Adrenal gland (tissue), 12 donors: ENCODE results near the gene EOGT. TPM values are rescaled to one million over a fixed set of nuclear protein-coding genes. Genes with fewer than 3 reads are reported as not detected.

Source experiments
- DNase-seq, 7 donors: peaks; one replicate each; pipeline ENCODE4 v3.0.0-alpha.2; 2019 to 2020
- H3K27ac ChIP-seq, 5 donors: fragments of 200-600 bp; sonication (generic) in 4 of 5; 1 replicate in 3 of 5; 2 replicates in 2 of 5; pipeline versions ENCODE4 v1.5.1 to v1.8.0; 2016 to 2020; ENCODE audit warnings: mild to moderate bottlenecking in 1 of 5
- H3K27me3 ChIP-seq: fragments of 200-600 bp; 2 replicates; pipeline ENCODE4 v1.8.0; 2021
- H3K36me3 ChIP-seq, 2 donors: fragments of 200-600 bp; replicated peaks in 1 of 2; 1 replicate in 1 of 2; 2 replicates in 1 of 2; pipeline versions ENCODE4 v1.5.1 to v1.8.0; 2018 to 2022
- H3K4me1 ChIP-seq, 2 donors: fragments of 200-600 bp; replicated peaks in 1 of 2; 1 replicate in 1 of 2; 2 replicates in 1 of 2; pipeline versions ENCODE4 v1.5.1 to v1.8.0; 2018 to 2021
- H3K4me3 ChIP-seq, 4 donors: fragments of 200-600 bp; sonication (generic) in 3 of 4; one replicate each; pipeline ENCODE4 v1.5.1; 2016 to 2018
- H3K9me3 ChIP-seq, 3 donors: fragments of 200-600 bp; sonication (generic) in 1 of 3; replicated peaks in 1 of 3; 1 replicate in 2 of 3; 2 replicates in 1 of 3; pipeline versions ENCODE4 v1.5.1 to v1.8.0; 2016 to 2021
- POLR2A ChIP-seq, 2 donors: fragments of 450-650 bp; IDR thresholded peaks; one replicate each; pipeline ENCODE4 v1.6.1; 2017; ENCODE audit warnings: antibody characterized with exemption in 2 of 2, mild to moderate bottlenecking in 2 of 2, moderate library complexity in 1 of 2
- WGBS, 4 donors: extraction: QIAGEN DNeasy Blood & Tissue Kit in 2 of 4; methylation state at CpG; one replicate each; pipeline versions ENCODE4 v1.1.5 to v1.1.7; 2013 to 2017; 5-methylcytosine and 5-hydroxymethylcytosine counted together
- intact Hi-C, 2 donors: fragments of 100-400 bp; cut with DNase I; formaldehyde crosslinking; loops; one replicate each; pipeline versions ENCODE4 v1.14.1 to v1.15.0; 2022 to 2023
- polyA plus RNA-seq, 3 donors: library from polyadenylated mRNA; stranded (reverse); fragments of 200-250 nt in 2 of 3; fragments of 350-450 nt in 1 of 3; fragmentation: Illumina TruSeq in 1 of 3; extraction: RNeasy Lipid Tissue Mini Kit (QIAGEN cat#74804) in 1 of 3; gene quantifications; one replicate each; pipeline ENCODE4 v1.2.3, GENCODE V29; 2013 to 2014
- total RNA-seq, 9 donors: library from RNA; depleted of rRNA in 4 of 9; stranded (reverse); fragments of >200 nt in 4 of 9; fragments of 120-200 nt in 1 of 9; fragmentation: NEBNext Ultra II Directional in 1 of 9; extraction: Animal tissue kit (Norgen Biotek cat#: 25700) in 1 of 9; gene quantifications; one replicate each; pipeline versions ENCODE4 v1.1.0 to v1.2.4, GENCODE V29; 2013 to 2023
- TF ChIP-seq, protein P1 (sequence below), 6 experiments: fragments of 450-650 bp in 4 of 6; fragments of 200-600 bp in 2 of 6; sonication (generic) in 1 of 6; IDR thresholded peaks; 1 replicate in 5 of 6; 2 replicates in 1 of 6; pipeline versions ENCODE4 v1.5.1 to v1.8.0; 2016 to 2021; ENCODE audit warnings: antibody characterized with exemption in 6 of 6, mild to moderate bottlenecking in 2 of 6, moderate library complexity in 1 of 6
- donor health status: healthy with polysubstance abuse.
- donor health status: Bipolar disorder and iron deficiency.
- donor health status: DM: yes; HTN: yes; CAD: no.
- donor health status: DM: no; HTN: no; CAD: no.
- donor health status: DM: no; HTN: no; CAD: no.
- donor health status: DM: yes; HTN: yes; CAD: no.

EOGT gene
- total and polyA plus RNA-seq, 12 donors: 15.9 to 43.7 (median 21.9) TPM

DNA sequence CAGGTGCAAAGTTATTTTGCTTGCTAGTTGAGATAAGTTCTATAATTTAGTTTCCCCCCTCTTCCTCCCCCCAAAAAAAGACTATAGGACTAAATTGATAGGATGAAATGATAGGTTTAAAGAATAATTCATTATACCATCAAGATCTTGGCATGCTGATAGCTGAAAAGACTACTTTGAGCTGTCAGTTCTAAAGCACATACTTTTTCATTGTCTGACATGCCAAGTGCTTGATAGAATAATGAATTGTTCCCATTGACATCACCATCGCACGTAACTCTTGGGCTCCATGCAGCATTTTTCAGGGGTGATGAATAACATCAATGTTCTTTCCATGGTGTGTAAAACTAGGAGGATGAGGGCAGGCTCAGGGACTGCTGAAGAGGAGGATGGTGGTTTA is 48.8 kb downstream of the EOGT start:
- DNase-seq: no peak
- TF ChIP-seq POLR2A (IDR thresholded peaks at IDR 0.05): no peak
- TF ChIP-seq, protein P1, sequence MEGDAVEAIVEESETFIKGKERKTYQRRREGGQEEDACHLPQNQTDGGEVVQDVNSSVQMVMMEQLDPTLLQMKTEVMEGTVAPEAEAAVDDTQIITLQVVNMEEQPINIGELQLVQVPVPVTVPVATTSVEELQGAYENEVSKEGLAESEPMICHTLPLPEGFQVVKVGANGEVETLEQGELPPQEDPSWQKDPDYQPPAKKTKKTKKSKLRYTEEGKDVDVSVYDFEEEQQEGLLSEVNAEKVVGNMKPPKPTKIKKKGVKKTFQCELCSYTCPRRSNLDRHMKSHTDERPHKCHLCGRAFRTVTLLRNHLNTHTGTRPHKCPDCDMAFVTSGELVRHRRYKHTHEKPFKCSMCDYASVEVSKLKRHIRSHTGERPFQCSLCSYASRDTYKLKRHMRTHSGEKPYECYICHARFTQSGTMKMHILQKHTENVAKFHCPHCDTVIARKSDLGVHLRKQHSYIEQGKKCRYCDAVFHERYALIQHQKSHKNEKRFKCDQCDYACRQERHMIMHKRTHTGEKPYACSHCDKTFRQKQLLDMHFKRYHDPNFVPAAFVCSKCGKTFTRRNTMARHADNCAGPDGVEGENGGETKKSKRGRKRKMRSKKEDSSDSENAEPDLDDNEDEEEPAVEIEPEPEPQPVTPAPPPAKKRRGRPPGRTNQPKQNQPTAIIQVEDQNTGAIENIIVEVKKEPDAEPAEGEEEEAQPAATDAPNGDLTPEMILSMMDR (IDR thresholded peaks at IDR 0.05): no peak

DNA sequence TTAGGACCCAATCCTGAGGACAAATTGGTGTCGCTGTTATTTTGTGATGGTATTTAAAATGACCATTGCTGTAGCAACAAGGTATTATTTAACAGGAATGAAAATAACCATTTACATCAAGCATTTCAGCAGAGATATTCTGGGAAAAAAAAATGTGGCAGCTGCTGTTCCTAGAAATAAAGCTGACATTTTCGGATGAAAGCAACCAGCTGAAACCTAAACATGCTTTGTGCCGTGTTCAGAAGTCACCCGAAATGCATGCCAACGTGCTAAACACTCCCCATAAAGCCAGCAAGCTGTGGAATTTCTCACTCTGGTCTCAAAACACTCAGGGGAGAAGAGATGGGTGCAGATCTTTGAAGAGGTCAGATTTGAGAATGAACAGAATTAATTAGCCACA is 49.6 kb downstream of the EOGT start:
- H3K36me3 ChIP-seq: no peaks in the 10 kb centered on the region
- DNase-seq: no peak
- H3K9me3 ChIP-seq: no peaks in the 10 kb centered on the region
- WGBS, 4 donors: 25 to 32% (median 28%) methylated on average over 5 of the region's 5 CpGs
- H3K27ac ChIP-seq: no peak overlapping the region
- no peak for TF ChIP-seq POLR2A (IDR thresholded peaks at IDR 0.05)
- TF ChIP-seq, protein P1 (IDR thresholded peaks at IDR 0.05): no peak
- intact Hi-C loops: loop anchor here in 1 of 2 donors (10.0 kb wide), 1 partner anchor 69 kb away; no protein-coding TSS in a partner anchor
- H3K27me3 ChIP-seq: peaks cover 3% of the 10 kb centered on the region
- peaks cover 0 to 4% of the 10 kb centered on the region in 2 donors for H3K4me1 ChIP-seq
- no peak overlapping the region for H3K4me3 ChIP-seq

More for the DNA sequence above, 48.8 kb downstream of the EOGT start:
- intact Hi-C loops: loop anchor here in 1 of 2 donors (10.0 kb wide), 1 partner anchor 70 kb away; no protein-coding TSS in a partner anchor
- 74 to 84% (median 83%) methylated on average over 2 of the region's 2 CpGs for WGBS, 4 donors
- H3K27me3 ChIP-seq: peaks cover 3% of the 10 kb centered on the region
- no peak overlapping the region for H3K27ac ChIP-seq
- H3K9me3 ChIP-seq: no peaks in the 10 kb centered on the region
- H3K4me3 ChIP-seq: no peak overlapping the region
- peaks cover 0 to 4% of the 10 kb centered on the region in 2 donors for H3K4me1 ChIP-seq
- H3K36me3 ChIP-seq: no peaks in the 10 kb centered on the region

DNA sequence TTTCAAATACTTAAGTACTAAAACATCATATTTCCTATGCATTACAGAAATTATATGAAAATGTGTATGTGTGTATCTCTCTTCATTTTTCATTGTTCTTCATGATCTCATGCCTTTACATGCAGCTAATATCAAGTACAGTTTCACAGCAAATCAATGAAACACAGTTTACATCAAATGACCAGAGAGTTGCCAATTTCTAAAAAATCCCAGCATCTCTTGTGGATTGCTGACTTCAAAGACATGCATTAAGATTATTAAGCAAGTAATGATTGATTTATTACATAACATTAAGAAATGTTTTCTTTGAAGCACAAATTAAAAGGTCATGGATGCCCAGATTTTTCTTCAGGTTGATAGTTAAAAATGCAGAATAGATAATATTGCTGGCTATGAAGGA is 50.1 kb downstream of the EOGT start:
- H3K36me3 ChIP-seq: no peaks in the 10 kb centered on the region

DNA sequence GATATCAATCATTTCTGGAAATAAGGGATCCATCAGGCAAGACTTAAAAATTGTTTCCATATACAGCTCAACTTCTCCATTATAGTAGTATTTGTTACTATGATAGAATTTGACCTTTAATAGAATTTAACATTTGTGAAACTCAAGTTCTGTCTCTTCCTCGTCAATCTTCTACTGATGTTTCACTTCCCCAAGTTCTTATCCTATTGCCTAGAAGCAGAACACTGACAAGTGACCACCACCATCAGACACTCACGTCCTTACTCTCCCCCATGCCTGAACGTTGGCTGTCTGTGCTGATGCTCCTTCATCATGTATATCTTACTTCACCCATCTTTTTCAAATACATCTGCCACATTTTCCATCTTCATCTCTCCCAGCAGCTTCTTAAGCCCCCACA is 54.6 kb downstream of the EOGT start:
- DNase-seq: no peak
- Histone ChIP-seq H3K27ac (no peak overlapping the region), H3K27me3 (peaks cover 3% of the 10 kb centered on the region), H3K4me3 (no peak overlapping the region), H3K9me3 (no peaks in the 10 kb centered on the region), H3K36me3 (no peaks in the 10 kb centered on the region), H3K4me1 (peaks cover 0 to 8% of the 10 kb centered on the region in 2 donors)
- intact Hi-C loops: no loop called here
- WGBS, 4 donors: 55 to 63% (median 60%) methylated on average over 3 of the region's 3 CpGs
- TF ChIP-seq POLR2A (IDR thresholded peaks at IDR 0.05): no peak
- TF ChIP-seq, protein P1 (IDR thresholded peaks at IDR 0.05): no peak

More for the DNA sequence above, 50.1 kb downstream of the EOGT start:
- Histone ChIP-seq H3K9me3 (no peaks in the 10 kb centered on the region), H3K27me3 (peaks cover 3% of the 10 kb centered on the region), H3K4me1 (peaks cover 0 to 4% of the 10 kb centered on the region in 2 donors), H3K4me3 (no peak overlapping the region), H3K27ac (no peak overlapping the region)
- intact Hi-C loops: loop anchor here in 1 of 2 donors (10.0 kb wide), 1 partner anchor 69 kb away; no protein-coding TSS in a partner anchor
- no peak for TF ChIP-seq POLR2A (IDR thresholded peaks at IDR 0.05)
- TF ChIP-seq, protein P1 (IDR thresholded peaks at IDR 0.05): no peak
- no peak for DNase-seq
